Fibroblast of skin of left biceps (primary cell): Measurements from ENCODE around the gene ACAN.

Experiments used
- DNase-seq, 2 experiments: peaks; one replicate each; pipeline ENCODE4 v3.0.0-alpha.2; 2013; ENCODE audit warnings: low read depth in 2 of 2

Gene ACAN

DNA sequence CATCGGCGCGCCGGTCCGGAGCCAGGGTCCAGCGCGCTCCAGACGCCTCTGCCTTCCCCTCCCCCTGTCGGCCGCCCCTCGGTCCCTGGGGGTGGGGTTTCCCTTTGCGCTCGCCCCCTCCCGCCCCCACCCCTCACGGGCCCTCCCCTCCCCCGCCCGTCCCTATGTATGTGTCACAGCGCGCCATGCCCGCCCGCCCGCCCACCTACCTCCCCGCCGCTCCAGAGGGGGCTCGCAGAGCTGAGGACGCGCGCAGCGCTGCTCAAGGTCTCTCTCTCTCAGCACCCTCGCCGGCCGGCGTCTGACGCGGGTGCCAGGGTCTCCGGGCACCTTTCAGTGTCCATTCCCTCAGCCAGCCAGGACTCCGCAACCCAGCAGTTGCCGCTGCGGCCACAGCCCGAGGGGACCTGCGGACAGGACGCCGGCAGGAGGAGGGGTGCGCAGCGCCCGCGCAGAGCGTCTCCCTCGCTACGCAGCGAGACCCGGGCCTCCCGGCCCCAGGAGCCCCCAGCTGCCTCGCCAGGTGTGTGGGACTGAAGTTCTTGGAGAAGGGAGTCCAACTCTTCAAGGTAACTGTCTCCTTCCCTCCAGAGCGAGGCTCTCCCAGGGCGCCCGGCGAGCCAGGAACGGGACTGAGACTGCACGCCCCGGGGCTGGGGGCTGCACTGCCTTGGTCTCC lies at the start of gene ACAN:
Gene ACAN (plus strand): TSS at position 196 of the 679 bp plus-strand sequence. CDS start 32,771 bp downstream, outside the sequence.
- no peak for DNase-seq

DNA sequence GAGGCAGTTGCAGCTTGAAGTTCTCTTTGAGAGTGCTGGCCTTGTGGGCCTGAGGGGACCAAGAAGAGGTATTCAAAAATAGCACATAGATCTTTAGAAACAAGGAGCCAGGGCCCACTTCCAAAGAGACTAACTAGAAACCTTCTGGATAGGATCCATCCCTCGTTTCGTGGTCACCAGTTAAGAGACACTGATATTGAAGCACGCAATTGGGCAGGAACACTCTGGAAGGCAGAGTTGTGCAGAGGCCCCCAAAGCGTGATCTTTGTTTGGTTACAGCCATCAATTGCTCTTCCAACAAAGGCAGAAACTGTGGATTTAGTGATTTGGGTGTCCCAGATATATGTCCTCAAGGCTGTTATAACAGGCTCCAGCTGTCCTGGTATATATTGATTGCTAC lies 46.7 kb upstream of the ACAN start:
- DNase-seq, result no peak

DNA sequence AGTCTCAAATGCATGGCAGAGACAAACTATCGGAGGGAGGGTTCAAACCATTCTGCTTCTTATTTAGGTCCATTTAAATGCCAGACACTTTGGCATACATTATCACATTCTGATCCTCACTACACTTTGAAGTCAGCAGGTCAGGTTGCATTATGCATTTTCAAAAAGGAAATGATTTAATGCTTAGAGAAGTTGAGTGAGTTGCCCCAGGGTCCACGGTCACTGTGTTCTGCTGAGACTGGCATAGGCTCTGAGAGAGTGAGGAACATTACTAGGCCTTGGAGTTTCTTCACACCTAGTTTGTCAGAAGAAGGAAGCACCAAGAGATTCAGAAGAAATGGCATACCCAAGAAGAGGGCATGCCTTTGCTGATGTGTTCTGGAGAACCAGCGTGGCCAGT lies 46.3 kb upstream of the ACAN start:
- DNase-seq, result no peak

DNA sequence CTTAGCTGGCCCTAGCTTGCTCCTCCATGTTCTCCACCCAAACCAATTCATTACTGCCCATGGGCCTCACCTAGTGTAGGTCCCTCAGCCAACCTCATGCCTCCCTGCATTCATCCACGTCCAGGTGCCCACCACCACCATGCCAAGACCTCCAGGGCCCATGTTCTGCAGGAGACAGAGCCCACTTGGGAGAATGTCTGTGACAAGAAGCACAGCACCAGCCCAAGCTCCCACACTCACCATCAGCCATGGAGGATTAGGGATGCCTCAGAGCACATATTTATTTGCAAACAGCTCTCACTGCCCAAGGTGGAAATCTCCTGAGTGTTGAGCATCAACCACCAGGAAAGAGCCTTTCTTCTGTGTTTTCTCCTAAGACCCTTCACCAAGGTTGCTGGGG lies 43.4 kb upstream of the ACAN start:
- no peak for DNase-seq

DNA sequence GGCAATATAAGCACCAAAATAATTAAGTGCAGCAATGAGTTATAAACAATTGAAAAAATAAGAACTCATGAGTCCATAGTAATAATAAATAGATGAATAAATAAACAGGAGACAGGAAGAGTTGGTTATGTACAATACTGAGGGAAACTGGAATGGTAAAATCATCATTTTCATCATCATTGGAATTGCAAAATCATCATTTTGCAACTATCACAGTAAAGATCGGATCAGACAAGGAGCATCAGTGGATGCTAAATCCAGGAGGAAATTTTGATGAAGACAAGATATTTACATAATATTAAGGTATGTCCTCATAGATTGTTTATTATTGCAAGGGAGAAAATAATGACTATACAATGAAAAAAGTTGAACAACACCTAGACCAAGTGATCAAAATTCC lies 38.8 kb upstream of the ACAN start:
- DNase-seq, result no peak

DNA sequence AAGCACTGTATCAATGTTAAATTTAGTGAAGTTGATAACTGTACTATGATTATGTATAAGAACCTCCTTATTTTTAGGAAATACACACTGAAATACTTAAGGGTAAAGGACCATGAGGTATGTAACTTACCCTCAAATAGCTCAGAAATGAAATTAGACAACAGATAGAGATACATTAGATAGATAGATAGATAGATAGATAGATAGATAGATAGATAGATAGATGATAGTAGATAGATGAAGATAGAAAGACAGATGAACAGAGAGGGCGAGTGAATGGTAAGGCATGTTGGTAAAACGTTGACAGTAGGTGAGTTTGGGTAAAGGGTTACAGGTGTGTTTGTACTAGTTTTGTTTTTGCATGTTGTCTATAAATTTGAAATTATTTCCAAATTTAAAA lies 38.0 kb upstream of the ACAN start:
- no peak for DNase-seq

DNA sequence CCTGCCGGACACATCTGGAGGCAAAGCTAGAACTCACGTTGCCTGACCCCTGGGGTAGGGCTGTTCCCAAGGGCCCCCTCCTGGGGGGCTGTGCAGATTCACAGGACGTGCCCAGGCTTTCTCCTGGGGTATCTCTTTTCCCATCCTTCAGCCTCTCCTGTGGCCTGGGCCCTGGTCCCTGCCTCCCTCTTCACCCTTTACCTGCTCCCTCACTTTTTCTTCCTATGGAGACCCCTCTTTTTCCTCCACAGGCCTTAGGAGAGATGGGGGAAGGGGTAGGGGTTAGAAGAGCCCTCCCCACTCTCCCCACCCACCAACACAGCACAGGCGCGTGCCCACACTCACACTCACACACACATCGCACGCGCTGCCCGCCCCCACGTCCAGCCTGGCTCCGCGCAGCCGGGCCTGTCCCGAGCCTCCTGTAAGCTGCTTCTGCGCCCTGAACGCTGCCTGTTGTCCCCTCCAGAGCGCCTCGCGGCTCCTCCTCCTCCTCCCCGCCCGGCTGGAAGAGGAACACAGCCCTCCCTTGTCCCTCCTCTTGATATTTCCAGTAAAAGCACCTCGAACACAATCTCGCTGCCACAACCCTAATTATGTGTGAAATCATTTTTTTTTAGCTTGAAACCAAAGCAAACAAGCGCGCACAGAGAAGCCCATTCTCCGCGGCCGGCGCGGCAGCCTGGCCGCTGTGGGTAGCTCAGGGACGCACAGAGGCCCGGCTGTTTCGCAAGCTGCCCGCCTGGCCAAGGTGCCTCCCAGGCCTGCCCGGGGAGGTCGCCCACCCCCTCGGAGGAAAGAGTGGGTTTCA lies 33.9 kb upstream of the ACAN start:
- DNase-seq, result no peak

DNA sequence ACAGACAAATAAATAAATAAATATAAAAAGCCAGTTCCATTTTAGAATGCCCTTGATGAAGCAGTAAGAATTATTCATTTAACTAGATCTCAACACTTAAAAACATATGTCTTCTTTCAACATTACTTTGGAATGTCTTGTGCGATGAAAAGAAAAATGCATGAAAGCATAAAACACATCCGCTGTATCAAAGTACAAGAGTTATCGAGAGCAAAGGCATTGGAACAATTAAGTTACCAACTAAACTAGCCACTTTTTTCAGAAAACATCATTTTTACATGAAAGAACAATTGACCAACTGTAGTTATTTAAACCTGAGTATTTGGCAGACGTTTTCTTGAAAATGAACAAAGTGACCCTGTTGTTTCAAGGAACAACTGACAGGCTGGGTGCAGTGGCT lies 27.5 kb upstream of the ACAN start:
- no peak for DNase-seq

DNA sequence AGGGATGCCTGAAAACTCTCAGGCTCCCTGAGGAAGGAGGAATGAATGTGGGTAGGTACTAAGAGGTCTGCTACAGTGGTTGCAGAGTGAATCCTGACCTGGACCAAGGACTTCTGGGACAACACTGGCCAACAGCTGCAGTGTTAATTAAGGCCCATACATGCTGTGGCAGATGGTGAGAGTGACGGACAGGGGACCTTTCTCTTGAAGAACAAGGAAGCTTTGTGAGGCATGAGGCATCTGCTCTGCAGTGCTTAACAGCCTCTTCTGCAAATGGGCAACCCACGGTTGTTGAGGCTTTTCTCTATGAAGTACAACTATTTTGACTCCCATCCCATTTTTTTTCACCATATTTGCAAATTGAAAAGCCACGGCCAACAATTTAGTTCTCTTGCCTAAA lies 26.6 kb upstream of the ACAN start:
- no peak for DNase-seq

DNA sequence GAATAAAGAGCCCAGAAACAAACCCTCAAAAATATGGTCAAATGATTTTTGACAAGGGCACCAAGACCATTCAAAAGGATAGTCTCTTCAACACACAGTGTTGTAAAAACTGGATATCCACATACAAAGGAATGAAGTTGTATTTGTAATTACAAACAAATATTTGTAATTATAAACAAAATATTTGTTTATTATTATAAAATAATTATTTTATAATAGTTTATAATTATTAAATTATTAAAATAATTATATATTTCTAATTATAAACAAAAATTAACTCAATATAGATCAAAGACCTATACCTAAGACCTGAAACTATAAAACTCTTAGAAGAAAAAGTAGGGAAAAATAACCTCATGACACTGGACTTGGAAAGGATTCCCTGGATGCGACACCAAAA lies 23.3 kb upstream of the ACAN start:
- no peak for DNase-seq

DNA sequence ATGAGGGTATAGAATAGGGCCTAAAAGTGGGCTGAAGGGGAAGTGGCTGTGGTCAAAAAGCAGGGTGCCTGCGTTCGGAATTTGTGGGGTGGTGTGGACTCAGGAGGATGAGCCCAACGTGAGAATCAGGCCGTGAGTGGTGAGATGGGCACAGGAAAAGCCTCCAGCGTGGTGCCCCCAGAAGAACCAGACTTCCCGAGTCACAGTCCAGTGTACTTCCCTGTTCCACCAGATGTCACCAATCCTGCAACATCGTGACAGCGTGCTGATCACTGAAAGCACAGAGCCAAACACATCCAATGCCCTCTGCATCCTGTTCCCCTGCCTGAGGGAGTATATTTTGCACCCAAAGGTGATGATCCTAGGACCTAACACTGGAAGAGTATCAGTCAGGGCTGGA lies 20.8 kb upstream of the ACAN start:
- DNase-seq, result no peak

DNA sequence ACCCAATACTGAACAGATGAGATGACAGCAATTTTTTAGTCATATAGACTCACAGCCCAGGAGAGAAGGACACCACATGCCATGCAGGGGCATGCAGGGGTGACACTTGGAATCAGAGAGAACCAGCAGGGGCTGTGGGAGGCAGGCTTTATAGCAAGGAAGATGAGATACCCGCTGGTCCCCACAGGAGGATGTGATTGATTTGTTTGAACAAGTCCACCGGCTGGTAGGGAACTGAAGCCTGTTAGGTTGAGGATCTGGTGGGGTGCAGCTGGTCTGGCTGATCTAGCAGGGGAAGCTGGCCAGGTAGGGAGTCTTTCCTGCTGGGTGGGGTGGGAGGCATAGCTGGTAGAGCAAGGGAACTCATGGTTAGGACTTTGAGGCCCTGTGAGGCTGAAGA lies 18.0 kb upstream of the ACAN start:
- no peak for DNase-seq

DNA sequence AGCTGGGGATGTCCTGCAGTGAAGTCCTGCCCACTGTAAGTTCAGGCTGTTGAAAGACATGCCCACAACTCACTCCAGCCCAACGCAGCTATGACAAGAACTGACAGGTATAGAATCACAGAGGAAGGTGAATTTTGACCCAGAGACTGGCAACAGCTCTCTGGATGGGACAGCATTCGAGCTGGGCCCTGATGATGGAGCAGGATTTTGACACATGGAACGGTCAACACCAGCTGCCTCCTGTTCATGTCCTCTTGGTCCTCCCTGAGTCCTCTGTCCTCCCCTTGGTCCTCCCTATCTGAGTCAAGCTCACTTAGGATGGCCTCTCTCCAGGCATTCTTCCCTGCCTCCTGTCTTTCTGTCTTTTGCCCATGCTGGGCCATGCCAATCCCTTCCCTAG lies 15.2 kb upstream of the ACAN start:
- DNase-seq, result no peak

DNA sequence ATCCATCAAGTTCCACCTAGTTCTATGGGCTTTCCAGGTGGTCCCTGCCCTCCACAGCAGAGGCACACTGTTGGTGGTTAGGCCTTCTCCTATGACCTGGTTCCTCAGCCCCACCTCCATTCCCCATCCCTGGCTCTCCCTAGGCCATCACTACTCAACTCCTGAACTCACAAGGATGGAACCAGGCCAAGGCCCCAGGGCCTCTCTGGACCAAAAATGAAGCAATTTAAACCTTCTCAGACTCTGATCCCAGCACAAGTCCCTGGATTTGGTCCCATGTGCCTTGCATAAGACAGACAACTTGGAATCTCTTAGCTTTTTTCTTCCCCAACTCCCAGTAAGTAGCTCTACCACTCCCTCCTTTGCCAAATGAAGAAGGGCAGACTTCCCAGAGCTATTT lies 14.4 kb upstream of the ACAN start:
- DNase-seq, result no peak

DNA sequence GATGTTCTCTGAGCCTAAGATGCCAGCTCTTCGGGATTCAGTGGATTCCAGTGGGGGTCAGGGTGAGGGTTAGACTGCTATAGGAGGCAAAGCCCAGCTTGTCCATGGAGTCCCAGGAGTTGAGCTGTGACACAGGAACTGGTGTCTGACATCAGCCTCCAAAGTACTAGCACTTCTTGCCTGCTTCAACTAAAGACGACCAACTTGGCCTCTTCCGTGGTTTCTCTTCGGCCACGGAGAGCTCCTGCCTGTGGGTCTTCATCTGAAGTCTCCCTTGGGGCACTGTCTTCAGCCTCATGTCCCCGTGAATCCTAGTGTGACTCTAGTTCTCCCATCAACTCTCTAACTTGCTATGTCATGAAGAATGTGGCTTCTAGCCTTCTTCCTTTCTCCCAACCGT lies 12.8 kb upstream of the ACAN start:
- no peak for DNase-seq

DNA sequence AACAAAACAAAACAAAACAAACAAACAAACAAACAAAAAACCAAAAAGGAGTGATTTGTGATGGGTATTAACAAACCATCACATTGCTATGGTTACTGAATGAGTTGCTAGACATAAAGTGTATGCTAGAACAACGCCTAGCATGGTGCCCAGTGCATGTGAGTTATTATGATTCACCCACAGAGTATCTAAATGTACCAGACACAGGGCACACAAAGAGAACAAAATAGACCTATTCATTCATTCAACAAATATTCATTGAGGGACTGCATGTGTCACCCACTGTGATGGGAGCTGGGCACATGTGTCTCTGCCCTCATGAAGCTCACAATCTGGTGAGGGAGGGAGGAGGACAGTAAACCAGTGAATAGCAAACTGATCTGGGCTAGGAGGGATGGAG lies 11.6 kb upstream of the ACAN start:
- no peak for DNase-seq

DNA sequence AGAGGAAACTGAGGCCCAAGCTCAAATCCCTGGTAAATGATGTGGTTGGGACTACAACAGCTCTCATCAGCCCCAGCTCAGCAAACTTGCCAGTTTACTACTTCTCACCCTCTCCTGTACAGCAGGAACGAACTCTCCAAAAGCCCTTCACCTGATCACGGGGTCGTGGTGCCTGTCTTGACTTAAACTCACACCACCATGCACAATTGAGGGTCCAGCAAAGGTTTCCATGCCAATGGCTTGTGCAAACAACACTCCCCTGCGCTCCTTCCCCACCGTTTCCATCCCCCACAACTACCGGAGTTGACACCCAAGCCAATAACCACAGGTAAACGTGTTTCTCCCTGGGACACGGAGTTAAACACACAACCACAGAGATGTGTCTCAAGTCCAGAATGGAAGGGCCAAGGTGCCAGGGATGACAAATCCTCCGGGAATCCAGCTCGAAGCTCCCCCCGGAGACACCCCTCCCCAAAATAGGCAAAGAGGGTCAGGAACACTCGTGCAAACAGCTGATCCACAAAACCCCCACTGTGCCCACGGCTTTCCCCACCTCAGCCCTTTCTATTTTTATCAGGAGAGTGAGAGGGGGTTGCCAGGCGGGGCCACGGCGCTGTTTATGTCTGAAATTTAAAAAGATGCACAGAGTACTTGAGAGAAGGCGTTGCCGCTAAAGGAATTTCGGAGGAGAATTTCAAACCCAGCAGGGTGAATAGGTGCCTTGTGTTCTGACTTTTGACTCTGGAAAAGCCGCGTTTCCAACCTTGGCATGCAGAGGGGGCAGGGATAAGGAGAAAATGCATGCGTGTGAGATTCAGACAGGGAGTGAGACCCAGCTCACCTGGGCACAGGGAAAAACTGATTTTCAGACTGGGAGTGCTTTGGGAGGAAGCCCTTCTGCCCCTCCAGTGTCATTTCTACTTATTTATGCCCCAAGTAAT lies 10.6 kb upstream of the ACAN start:
- DNase-seq, result no peak

DNA sequence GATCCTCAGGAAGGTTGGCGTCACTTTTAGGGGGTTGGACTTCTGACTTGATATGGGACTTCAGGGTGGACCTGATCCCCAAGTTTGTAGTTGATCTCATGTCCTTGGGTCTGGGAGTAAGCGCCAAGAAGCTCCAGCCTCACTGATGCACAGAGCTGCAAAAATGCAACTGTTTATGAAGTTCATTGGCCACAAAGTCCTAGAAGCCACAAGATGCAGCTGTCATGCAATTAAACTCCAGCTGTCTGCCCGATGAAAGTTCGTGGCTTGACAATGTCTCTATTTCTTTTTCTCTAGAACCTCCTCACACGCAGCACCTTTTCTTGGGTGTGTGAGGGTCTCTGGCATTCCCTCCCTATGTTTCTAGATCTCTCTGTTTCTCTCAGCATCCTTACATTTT lies 9.2 kb upstream of the ACAN start:
- no peak for DNase-seq

DNA sequence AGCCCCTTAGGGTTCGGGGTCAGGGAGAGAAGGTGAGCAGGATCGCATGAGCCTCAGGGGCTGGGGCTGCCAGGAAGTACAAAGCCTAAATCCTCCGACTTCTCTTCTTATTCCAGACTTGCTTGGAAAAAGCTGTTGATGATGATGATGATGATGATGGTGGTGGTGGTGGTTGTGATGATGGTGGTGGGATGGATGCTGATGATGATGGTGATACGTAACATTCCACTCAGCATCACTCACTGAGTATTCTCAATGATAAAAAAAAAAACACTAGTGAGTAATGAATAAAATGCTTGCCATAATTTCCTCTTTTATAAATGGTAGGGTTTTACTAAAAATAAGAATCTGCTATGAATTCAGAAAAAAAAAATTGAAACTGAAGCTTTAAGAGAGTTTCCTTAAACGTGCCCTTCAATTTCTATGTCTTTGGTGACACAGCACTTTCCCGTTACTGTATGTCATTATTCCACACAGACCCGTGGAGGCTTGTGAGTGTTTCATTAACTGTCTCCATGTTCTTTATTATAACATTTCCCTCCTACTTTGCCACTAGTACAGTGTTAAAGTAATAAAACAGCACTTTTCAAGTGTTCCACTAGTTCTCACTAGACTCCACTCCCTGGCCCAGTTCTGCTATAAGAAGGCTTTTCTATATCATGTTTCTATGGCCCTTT lies 5.4 kb upstream of the ACAN start:
- DNase-seq, result no peak

DNA sequence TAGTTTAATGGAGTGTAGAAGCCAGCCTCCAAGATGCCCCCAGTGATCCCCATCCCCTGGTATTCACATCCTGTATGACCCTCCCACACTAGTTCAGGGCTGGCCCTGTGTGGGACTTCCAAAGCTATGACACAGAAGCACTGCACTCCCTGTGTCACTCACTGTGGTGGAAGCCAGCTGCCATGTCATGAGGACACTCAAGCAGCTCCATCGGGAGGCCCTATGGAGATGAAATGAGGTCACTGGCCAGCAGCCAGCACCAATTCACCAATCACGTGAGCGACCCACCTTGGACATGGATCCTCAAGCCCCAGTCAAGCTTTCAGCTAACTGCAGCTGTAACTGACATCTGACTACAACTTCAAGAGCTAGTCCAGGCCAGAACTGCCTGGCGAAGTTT lies 3.9 kb upstream of the ACAN start:
- no peak for DNase-seq

DNA sequence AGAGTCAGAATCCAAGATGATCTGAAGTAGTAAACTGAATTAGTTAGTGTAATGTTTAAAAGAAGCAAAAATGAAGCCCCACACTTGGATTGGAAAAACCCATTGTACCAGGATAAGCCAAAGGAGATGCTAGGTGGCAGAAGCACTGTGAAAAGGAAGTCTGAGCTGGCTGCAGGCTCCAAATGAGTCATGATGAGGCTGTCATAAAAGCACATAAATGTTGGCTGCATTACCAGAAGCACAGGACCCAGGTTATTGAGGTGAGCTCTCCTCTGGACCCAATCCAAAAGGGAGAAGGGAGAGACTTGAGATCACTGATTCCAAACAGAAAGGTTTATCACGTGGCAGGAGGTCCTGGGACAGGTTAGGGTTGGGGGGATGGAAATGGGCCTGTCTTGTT lies 3.2 kb upstream of the ACAN start:
- DNase-seq, result no peak

DNA sequence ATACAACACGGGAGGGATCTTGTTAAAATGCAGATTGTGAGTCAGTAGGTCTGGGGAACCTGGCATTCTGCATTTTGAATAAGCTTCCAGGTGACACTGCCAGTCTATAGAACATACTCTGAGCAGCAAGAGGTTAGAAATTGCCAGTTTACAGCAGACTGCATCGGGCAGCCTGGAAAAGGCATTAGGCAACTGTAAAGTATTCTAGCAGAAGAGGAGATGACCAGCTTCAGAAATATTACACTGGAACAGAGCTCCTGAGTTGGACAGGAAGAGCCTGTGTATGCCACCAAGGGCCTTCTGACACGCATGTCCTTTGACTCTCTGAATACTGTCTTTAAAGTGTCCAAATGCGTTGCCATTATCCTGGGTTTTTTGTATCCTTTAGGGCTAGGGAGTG lies 2.5 kb upstream of the ACAN start:
- DNase-seq, result no peak
